HepG2 (cell line): ENCODE measurements around the gene P4HA1. TPM values are rescaled to one million over a fixed set of nuclear protein-coding genes. Genes with fewer than 3 reads are reported as not detected.

Source experiments
- AKAP8 ChIP-seq: sonication (generic); formaldehyde crosslinking; IDR thresholded peaks from 2 replicates; pipeline ENCODE4 v1.5.1; 2020; ENCODE audit warnings: mild to moderate bottlenecking, missing genetic modification reagents
- BCL6 ChIP-seq: IDR thresholded peaks from 2 replicates; pipeline ENCODE4 v1.6.1; 2016; ENCODE audit warnings: missing genetic modification reagents, missing compliant biosample characterization
- DBP ChIP-seq: sonication (generic); formaldehyde crosslinking; IDR thresholded peaks from 2 replicates; pipeline ENCODE4 v1.4.0; 2020; ENCODE audit warnings: missing genetic modification reagents; ENCODE audit errors: not compliant biosample characterization
- E2F2 ChIP-seq: sonication (generic); formaldehyde crosslinking; IDR thresholded peaks from 2 replicates; pipeline ENCODE4 v1.4.0; 2020; ENCODE audit warnings: missing genetic modification reagents, borderline replicate concordance
- ELF3 ChIP-seq: IDR thresholded peaks from 2 replicates; pipeline ENCODE4 v1.6.1; 2016; ENCODE audit warnings: missing genetic modification reagents, missing compliant biosample characterization
- ETV6 ChIP-seq: sonication (generic); formaldehyde crosslinking; conservative IDR thresholded peaks from 2 replicates; pipeline ENCODE4 v1.4.0; 2020; ENCODE audit warnings: missing genetic modification reagents
- FOXA1 ChIP-seq, 2 experiments: fragments of 450-650 bp in 1 of 2; sonication (generic) in 1 of 2; formaldehyde crosslinking in 1 of 2; IDR thresholded peaks; 2 replicates each; pipeline versions ENCODE4 v1.4.0 to v1.6.1; 2016 to 2020; ENCODE audit warnings: missing genetic modification reagents in 1 of 2
- FOXA3 ChIP-seq: IDR thresholded peaks from 2 replicates; pipeline ENCODE4 v1.6.1; 2016; ENCODE audit warnings: missing genetic modification reagents, missing compliant biosample characterization
- FOXK1 ChIP-seq: sonication (generic); formaldehyde crosslinking; IDR thresholded peaks from 2 replicates; pipeline ENCODE4 v1.4.0; 2020; ENCODE audit warnings: low read depth, missing genetic modification reagents, borderline replicate concordance
- GATA4 ChIP-seq: sonication (generic); IDR thresholded peaks from 2 replicates; pipeline ENCODE4 v1.6.1; 2016; ENCODE audit warnings: antibody characterized with exemption, low read depth, borderline replicate concordance
- GPN1 ChIP-seq: sonication (generic); formaldehyde crosslinking; IDR thresholded peaks from 2 replicates; pipeline ENCODE4 v1.5.1; 2020; ENCODE audit warnings: missing genetic modification reagents, borderline replicate concordance
- HOXA9 ChIP-seq: sonication (generic); formaldehyde crosslinking; IDR thresholded peaks from 2 replicates; pipeline ENCODE4 v1.8.1; 2022; ENCODE audit warnings: missing genetic modification reagents, mild to moderate bottlenecking, moderate library complexity, borderline replicate concordance
- JARID2 ChIP-seq: sonication (generic); formaldehyde crosslinking; IDR thresholded peaks from 2 replicates; pipeline ENCODE4 v1.8.1; 2023; ENCODE audit warnings: missing genetic modification reagents, inconsistent platforms; ENCODE audit not compliant: insufficient replicate concordance
- NFYB ChIP-seq: sonication (generic); formaldehyde crosslinking; IDR thresholded peaks from 2 replicates; pipeline ENCODE4 v1.4.0; 2020; ENCODE audit warnings: missing genetic modification reagents
- PHF8 ChIP-seq: sonication (generic); formaldehyde crosslinking; IDR thresholded peaks from 2 replicates; pipeline ENCODE4 v1.5.0; 2020; ENCODE audit warnings: missing genetic modification reagents
- RORA ChIP-seq: sonication (generic); formaldehyde crosslinking; IDR thresholded peaks from 2 replicates; pipeline ENCODE4 v1.5.0; 2020; ENCODE audit warnings: mild to moderate bottlenecking, missing genetic modification reagents, moderate library complexity
- RXRB ChIP-seq: IDR thresholded peaks from 2 replicates; pipeline ENCODE4 v1.6.1; 2016; ENCODE audit warnings: borderline replicate concordance, missing genetic modification reagents, missing compliant biosample characterization
- SOX5 ChIP-seq: IDR thresholded peaks from 2 replicates; pipeline ENCODE4 v1.6.1; 2016; ENCODE audit warnings: borderline replicate concordance
- ZNF34 ChIP-seq: sonication (generic); formaldehyde crosslinking; IDR thresholded peaks from 2 replicates; pipeline ENCODE4 v1.4.0; 2020; ENCODE audit warnings: mild to moderate bottlenecking, missing genetic modification reagents, borderline replicate concordance
- ZNF484 ChIP-seq: sonication (generic); formaldehyde crosslinking; IDR thresholded peaks from 2 replicates; pipeline ENCODE4 v1.5.1; 2020; ENCODE audit warnings: mild to moderate bottlenecking, low read depth, missing genetic modification reagents, borderline replicate concordance
- ZNF569 ChIP-seq: sonication (generic); formaldehyde crosslinking; IDR thresholded peaks from 2 replicates; pipeline ENCODE4 v1.5.0; 2020; ENCODE audit warnings: mild to moderate bottlenecking, missing genetic modification reagents, moderate library complexity, borderline replicate concordance
- ZNF570 ChIP-seq: sonication (generic); formaldehyde crosslinking; IDR thresholded peaks from 2 replicates; pipeline ENCODE4 v1.4.0; 2020; ENCODE audit warnings: mild to moderate bottlenecking, missing genetic modification reagents, borderline replicate concordance
- ZNF678 ChIP-seq: sonication (generic); formaldehyde crosslinking; IDR thresholded peaks from 2 replicates; pipeline ENCODE4 v1.4.0; 2020; ENCODE audit warnings: mild to moderate bottlenecking, missing genetic modification reagents
- ZNF703 ChIP-seq: sonication (generic); formaldehyde crosslinking; IDR thresholded peaks from 2 replicates; pipeline ENCODE4 v1.5.1; 2020; ENCODE audit warnings: missing genetic modification reagents, mild to moderate bottlenecking, moderate library complexity, borderline replicate concordance
- polyA plus RNA-seq, 8 experiments: library from polyadenylated mRNA; depleted of rRNA in 3 of 8; stranded (reverse) in 7 of 8; unstranded in 1 of 8; fragments of >200 nt; fragmentation: Illumina TruSeq in 4 of 8; extraction: Trizol in 4 of 8; gene quantifications; 2 replicates each; pipeline versions ENCODE4 v1.2.1 to v1.2.3, GENCODE V29; 2011 to 2016; ENCODE audit warnings: low read depth in 4 of 8, missing spikeins in 1 of 8, mixed read lengths in 1 of 8; ENCODE audit not compliant: insufficient read depth in 1 of 8
- total RNA-seq, 5 experiments: library from RNA; depleted of rRNA; stranded (reverse); fragments of >200 nt; fragmentation: Illumina TruSeq; extraction: Trizol; gene quantifications; 2 replicates each; pipeline ENCODE4 v1.2.3, GENCODE V29; 2016; ENCODE audit warnings: low read depth in 1 of 5
- TF ChIP-seq, protein P1 (sequence below): sonication (generic); formaldehyde crosslinking; conservative IDR thresholded peaks from 2 replicates; pipeline ENCODE4 v1.5.0; 2020; ENCODE audit warnings: missing genetic modification reagents
- TF ChIP-seq, protein P2 (sequence below): sonication (generic); formaldehyde crosslinking; IDR thresholded peaks from 2 replicates; pipeline ENCODE4 v1.5.1; 2020; ENCODE audit warnings: mild to moderate bottlenecking, missing genetic modification reagents, borderline replicate concordance

P4HA1 gene
- total and polyA plus RNA-seq, 2 of the 13 experiments (the other 11 are each of a cell fraction or from before 2014, with no cell fraction given) = 63.1 to 196 TPM

- TF ChIP-seq ZNF703 (CRISPR knock-in tag) = no peak
- TF ChIP-seq ZNF678 (CRISPR knock-in tag) = no peak
- 0 out of 2 replicates have a peak, but pooled peaks have one; percentile 19 for TF ChIP-seq GATA4
- TF ChIP-seq ZNF34 (CRISPR knock-in tag) = no peak
- TF ChIP-seq, protein P1, sequence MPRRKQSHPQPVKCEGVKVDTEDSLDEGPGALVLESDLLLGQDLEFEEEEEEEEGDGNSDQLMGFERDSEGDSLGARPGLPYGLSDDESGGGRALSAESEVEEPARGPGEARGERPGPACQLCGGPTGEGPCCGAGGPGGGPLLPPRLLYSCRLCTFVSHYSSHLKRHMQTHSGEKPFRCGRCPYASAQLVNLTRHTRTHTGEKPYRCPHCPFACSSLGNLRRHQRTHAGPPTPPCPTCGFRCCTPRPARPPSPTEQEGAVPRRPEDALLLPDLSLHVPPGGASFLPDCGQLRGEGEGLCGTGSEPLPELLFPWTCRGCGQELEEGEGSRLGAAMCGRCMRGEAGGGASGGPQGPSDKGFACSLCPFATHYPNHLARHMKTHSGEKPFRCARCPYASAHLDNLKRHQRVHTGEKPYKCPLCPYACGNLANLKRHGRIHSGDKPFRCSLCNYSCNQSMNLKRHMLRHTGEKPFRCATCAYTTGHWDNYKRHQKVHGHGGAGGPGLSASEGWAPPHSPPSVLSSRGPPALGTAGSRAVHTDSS (CRISPR knock-in tag) = no peak
- TF ChIP-seq ZNF570 (CRISPR knock-in tag) = no peak
- TF ChIP-seq ETV6 (CRISPR knock-in tag) = no peak
- no peak for TF ChIP-seq E2F2 (CRISPR knock-in tag)
- no peak for TF ChIP-seq PHF8 (CRISPR knock-in tag)
- no peak for TF ChIP-seq AKAP8 (CRISPR knock-in tag)
- no peak for TF ChIP-seq JARID2 (CRISPR knock-in tag)
- no peak for TF ChIP-seq FOXA1 (IDR thresholded peaks at IDR 0.05)
- TF ChIP-seq FOXA1 (CRISPR knock-in tag; IDR thresholded peaks at IDR 0.05) = no peak
- no peak for TF ChIP-seq HOXA9
- peak; percentile 67 for TF ChIP-seq FOXA3 (CRISPR knock-in tag)
- no peak for TF ChIP-seq DBP
- TF ChIP-seq NFYB (CRISPR knock-in tag) = no peak
- no peak for TF ChIP-seq RORA
- TF ChIP-seq GPN1 (CRISPR knock-in tag) = no peak
- peak; percentile 49; the same call in 1 of the 2 replicates for TF ChIP-seq FOXK1 (CRISPR knock-in tag)
- no peak for TF ChIP-seq ZNF484 (CRISPR knock-in tag)
- TF ChIP-seq BCL6 (CRISPR knock-in tag) = peak; percentile 67
- peak; percentile 89 for TF ChIP-seq SOX5
- TF ChIP-seq, protein P2, sequence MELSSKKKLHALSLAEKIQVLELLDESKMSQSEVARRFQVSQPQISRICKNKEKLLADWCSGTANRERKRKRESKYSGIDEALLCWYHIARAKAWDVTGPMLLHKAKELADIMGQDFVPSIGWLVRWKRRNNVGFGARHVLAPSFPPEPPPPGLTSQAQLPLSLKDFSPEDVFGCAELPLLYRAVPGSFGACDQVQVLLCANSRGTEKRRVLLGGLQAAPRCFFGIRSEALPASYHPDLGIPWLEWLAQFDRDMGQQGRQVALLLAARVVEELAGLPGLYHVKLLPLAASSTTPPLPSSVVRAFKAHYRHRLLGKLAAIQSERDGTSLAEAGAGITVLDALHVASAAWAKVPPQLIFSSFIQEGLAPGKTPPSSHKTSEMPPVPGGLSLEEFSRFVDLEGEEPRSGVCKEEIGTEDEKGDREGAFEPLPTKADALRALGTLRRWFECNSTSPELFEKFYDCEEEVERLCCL (CRISPR knock-in tag) = no peak
- TF ChIP-seq RXRB (CRISPR knock-in tag) = peak; percentile 60
- no peak for TF ChIP-seq ELF3 (CRISPR knock-in tag)
- no peak for TF ChIP-seq ZNF569 (CRISPR knock-in tag)
Measured at GRCh38 chr10:73117976-73118743, 21.5 kb upstream of the P4HA1 start (continued).
